Fibroblast of skin of back (primary cell): ENCODE results near the gene SFTPB.
A peak's percentile ranks its signal among the peaks of the same experiment; 100 is the strongest.

Source experiments
- DNase-seq: peaks from one replicate; pipeline ENCODE4 v3.0.0-alpha.2; 2013

The SFTPB gene

DNA sequence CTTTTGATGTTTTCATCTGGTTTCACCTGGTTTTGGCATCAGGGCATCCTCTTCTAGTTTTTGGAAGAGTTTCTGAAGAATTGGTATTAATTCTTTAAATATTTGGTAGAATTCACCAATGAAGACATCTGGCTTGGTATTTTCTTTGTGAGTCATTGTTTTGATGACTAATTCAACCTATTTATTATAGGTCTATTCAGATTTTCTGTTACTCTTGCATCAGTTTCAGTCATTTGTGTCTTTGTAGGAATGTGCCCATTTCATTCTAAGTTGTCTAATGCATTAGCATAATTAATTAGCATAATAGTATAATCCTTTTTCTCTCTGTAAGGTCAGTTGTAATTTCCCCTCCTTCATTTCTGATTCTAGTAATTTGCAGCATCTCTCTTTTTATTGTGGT lies 34.2 kb upstream of the SFTPB start:
- peak; percentile 81 for DNase-seq

DNA sequence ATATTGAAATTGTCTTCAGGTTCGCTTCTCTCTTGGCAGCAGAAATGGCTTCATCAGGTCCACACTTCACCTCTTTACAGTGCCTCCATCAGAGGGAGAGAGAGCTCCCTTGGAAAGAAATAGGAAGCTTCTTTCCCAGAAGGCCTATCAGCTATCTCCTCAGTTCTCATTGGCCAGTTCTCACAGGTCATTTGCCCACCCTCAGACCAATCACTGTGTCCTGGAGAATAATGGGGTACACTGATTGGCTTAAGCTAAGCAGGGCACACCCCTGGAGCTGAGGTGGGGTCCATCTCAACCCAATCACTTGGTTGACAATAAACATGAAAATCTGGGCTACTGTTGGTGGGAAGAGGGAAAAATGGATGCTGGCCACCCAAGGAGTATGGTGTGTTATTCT lies 31.3 kb upstream of the SFTPB start:
- DNase-seq: no peak

DNA sequence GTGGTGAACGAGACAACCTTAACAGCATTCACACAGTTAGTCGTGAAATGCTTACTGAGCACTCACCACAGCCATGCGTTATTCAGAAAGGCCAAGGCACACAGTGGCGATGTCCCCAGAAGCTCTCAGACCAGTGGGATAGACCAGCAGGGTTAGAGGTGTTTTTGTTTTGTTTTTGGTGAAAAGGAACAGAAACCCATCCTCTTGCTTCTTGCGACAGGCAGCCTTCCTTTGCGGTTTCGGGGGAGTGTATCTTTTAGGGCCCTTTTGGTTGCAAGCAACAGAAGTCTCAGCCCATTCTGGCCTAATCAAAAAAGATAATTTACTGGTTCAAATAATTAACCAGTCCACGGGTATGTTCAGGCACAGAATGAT lies 30.9 kb upstream of the SFTPB start:
- no peak for DNase-seq

DNA sequence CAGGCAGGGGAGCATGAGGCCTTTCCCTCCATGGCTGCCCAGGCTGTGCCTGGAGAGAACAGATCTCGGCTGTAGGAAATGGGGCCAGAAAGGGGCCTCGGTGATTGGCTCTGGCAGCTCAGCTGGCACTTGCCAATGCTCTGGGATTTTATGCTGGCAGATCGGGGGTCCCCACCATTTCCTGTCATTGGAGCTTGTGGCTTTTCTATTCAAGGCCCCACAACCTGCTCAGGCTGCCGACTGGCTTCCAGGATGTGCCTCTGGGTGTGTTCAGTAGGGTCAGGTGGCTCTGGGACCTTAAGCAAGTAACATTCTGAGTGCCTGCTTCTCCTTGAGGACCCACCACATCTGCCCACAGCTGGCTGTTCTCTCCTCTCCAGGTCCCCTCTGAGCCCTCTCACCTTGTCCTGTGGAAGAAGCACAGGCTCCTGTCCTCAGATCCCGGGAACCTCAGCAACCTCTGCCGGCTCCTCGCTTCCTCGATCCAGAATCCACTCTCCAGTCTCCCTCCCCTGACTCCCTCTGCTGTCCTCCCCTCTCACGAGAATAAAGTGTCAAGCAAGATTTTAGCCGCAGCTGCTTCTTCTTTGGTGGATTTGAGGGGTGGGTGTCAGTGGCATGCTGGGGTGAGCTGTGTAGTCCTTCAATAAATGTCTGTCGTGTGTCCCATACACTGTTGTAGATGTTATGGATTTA lies 30.3 kb upstream of the SFTPB start:
- DNase-seq: no peak

DNA sequence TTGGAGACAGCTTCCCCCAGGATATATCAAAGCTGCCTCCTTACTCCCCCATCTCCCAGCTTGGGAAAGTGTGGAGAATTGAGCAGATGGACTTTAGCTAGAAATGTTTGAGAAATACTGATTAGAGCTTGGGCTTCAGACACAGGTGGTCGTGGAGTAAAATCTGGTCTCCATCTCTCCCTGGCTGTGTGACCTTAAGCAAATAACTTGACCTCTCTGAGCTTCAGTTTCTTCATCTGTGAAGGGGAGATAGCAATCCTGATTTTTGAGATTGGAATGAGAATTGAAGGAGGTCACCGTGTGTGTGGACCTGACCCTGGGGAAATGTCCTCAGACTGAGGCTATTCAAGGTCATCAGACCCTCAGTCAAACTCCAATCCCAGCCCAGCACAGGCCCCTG lies 29.7 kb upstream of the SFTPB start:
- no peak for DNase-seq

DNA sequence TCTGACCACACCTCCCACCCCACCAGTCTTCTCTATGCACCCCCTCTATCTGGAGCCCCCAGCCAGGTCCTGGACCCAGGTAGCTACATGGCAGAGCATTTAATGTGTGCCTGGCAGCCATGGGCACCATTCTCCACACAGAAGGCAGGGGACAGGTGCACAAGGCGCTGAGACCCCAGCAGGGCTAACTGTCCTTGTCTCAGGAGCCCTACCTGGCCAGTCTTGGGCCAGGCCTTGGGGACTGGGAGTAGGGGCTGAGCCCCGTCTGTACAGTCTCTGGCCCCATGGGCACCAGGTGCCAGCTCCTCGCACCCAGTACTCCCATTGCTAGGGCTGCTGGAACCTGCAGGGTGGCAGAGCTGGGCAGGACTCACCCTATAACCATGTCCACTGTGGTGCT lies 29.1 kb upstream of the SFTPB start:
- no peak for DNase-seq

DNA sequence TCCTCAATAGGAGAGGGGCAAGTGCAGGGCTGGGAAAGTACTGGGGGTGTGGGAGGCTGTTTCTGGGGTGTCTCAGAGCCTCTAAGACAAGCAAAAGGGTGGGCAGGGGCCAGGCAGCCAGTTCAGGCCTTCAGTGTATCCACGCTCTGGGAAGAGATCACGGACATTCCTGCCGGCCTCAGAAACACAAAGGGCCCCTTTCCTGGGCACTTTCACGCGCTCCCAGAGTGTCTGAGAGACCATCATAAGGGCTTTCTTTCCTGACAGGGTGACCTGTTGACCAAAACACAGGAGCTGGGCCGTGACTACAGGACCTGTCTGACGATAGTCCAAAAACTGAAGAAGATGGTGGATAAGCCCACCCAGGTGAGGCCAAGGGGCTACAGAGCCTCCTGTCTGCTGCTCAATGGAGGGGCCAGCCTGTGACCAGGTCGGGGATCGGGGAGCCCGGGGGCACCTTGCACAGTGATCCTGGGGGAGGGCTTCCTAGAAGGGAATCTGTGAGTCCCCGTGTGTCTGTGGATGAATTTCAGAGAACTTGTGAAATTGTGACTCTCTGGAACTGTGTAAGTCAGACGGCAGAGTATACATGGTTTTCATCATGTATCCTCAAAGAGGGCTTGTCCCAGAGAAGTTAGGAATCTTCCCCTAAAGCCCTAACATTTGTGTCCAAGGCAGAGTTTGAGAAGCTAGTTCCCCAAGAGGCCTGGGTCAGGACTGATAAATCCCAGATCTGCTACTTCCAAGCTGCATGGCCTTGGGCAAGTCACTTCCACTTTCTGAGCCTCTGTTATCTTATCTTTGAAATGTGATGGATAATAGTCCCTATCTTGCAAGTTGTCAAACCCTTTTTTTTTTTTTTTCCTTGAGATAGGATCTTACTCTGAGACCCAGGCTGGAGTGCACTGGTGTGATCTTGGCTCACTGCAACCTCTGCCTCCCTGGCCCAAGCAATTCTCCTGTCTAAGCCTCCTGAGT lies 28.0 kb upstream of the SFTPB start:
- no peak for DNase-seq

DNA sequence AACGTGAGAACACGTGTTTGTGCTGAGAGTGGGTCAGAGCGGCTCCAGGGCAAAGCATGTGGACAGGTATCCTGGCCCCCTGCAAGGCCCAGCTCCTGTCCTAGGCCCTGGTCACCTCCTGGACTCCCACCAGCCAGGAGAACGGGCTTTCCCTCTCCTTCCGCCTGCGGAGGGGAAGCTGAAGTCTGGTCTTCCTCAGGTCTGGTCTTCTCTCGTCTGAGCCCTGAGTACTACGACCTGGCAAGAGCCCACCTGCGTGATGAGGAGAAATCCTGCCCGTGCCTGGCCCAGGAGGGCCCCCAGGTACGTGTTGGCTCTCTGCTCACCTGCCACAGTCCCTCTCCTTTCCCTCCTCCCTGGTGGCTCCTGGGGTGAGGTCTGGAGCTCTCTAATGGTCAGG lies 27.1 kb upstream of the SFTPB start:
- DNase-seq: no peak

DNA sequence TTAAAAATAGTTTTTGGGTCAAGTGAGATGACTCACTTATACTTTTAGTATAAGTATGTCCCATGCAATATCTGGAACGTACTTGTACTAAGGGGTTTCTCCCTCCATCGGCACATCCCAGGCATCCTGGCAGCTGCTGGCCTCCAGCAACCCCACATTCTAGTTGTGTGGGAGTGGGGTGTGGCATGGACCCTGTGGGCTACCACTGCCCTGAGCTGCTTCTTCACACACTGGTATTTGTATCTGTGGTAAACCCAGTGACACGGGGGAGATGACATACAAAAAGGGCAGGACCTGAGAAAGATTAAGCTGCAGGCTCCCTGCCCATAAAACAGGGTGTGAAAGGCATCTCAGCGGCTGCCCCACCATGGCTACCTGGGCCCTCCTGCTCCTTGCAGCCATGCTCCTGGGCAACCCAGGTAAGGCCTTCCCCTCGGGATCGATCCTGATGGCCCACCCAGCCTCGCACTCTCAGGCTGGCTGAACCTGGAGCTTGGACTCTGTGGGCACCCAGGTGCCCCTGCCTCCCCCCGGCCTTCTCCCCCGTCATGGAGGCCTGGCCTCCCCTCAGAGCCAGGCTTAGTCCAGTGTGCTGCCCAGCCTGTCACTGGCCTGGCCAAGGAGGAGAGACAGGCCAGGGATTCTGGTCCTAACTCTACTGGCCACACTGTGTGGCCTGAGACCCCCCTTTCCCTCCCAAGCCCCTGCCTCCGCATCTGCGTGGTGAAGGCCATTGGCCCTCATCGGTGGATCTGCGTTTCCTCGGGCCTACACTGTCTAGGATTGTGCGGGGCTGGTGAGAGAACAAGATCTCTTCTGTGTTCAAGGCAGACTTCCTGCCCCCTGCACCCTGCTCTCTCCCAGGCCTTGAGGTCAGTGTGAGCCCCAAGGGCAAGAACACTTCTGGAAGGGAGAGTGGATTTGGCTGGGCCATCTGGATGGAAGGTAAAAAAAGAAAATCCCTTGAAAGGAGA lies 26.3 kb upstream of the SFTPB start, which contains the start of gene GNLY:
Gene GNLY, plus strand, starts transcription at position 307 of the 974 bp plus-strand sequence. Its CDS starts 61 bp downstream, at position 368.
- no peak for DNase-seq

DNA sequence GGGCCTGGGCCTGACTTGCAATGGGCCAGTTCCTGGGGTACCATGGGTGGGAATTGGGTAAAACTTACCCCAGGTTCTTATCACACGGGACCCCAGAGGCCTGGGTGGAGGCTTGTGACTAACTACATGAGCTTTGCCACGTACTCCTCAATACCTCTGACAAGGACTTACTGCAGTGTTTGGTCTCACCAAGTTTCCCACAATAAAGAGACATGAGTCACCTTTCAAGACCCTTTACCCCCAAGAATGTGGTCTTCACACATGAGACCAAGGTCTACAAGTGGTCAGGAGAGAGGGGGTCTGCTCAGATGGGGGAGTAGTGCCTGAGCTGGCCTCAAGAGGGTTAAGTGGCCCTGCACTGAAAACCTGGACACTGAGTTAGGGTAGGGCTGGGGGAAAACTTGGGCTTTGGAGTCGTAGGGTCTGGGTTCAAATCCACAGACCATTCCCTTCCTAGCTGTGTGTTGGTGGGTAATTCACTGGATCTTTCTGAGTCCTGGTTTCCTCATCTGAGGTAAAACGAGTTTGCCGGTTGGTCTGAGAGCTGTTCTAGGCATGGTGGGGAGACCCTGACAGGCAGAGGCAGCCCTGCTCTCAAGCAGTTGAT lies 24.1 kb upstream of the SFTPB start:
- no peak for DNase-seq

DNA sequence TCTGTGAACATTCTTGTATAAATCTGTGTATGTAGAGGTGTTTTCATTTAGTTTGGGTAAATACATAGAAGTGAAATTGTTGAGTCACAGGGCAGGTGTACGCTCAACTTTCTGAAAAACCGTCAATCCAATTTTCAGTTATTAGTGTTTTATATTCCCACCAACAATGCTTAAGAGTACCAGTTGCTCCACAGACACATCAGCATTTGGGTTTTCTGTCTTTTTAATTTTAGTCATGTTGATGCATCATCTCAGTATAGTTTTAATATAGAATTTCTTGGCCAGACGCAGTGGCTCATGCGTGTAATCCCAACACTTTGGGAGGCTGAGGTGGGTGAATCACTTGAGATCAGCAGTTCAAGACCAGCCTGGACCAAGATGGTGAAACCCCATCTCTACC lies 22.9 kb upstream of the SFTPB start:
- no peak for DNase-seq

DNA sequence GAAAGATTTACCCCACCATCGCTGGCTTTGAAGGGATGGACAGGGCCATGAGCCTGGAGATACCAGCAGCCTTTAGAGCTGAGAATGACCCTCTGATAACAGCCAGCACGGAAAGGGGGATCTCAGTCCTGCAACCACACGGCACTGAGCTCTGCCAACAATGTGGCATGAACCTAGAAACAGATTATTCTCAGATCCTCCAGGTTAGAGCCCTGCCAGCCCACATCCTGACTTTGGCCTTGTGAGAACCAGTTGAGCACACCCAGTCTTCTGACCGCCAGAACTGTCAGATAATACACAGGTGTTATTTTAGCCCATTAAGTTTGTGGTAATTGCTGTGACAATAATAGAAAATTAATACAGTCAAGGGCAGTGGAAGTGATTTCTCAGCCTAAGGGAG lies 16.8 kb upstream of the SFTPB start:
- no peak for DNase-seq

DNA sequence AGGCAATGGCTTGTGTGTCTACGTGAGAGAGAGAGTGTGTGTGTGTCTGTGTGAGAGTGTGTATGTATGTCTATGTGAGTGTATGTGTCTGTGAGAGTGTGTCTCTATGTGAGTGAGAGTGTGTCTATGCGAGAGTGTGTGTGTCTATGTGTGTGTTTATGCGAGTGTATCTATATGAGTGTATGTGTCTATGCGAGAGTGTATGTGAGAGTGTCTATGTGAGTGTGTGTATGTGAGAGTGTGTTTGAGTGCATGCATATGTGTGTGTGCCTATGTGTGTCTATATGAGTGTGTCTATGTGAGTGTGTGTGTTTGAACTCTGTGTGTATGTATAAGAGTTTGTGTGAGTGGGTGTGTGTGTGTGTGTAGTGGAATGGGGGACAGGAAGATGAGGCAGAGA lies 16.4 kb upstream of the SFTPB start:
- no peak for DNase-seq

DNA sequence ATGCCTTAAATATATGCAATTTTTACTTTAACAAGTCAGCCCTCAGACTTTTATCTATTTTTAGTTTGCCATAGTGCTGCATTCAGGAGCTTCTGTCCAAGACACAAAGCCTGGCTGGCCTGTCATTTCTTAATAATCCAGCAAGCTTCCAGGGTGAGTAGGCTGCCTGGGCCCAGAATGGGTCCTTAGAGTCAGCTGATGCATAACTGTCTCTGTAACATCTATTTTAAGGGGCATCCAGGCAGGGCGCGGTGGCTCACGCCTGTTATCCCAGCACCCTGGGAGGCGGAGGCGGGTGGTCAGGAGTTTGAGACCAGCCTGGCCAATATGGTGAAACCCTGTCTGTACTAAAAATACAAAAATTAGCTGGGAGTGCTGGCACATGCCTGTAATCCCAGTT lies 14.4 kb upstream of the SFTPB start:
- peak; percentile 44 for DNase-seq

DNA sequence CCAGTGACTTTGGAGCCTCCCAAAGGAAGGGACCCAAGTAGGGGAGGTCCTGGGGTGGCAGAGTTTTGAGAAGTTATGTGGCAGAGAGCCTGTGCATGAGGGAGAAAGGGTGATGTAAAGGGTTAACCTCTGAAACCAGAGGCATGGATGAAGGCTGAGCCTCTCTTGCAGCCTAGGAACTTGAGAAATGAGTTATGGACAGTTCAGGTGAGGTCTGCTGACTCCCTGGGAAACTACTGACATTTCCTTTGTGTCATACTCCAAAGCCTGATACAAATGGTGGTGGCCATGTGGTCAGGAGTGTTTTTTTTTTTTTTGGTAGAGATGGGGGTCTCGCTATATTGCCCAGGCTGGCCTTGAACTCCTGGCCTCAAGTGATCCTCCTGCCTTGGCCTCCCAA lies 13.8 kb upstream of the SFTPB start:
- no peak for DNase-seq

DNA sequence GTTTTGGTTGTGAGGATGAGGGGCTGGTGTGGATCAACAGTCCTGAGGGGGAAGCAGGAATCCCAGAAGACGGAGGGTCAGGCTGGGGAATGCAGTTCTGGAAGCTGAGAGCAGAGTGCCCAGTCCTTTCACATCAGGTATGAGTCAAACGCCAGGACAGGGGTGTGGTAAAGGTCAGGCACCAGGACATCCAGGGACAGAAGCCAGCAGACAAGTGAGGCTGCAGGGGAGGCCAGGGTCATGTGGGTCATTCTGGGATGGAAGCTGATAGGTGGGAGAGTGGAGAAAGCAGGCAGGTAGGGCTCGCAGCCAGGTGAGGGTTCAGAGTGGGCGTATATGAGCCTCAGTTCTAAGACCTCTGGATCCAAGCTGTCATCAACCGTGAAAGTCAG lies 13.4 kb upstream of the SFTPB start:
- DNase-seq: no peak

DNA sequence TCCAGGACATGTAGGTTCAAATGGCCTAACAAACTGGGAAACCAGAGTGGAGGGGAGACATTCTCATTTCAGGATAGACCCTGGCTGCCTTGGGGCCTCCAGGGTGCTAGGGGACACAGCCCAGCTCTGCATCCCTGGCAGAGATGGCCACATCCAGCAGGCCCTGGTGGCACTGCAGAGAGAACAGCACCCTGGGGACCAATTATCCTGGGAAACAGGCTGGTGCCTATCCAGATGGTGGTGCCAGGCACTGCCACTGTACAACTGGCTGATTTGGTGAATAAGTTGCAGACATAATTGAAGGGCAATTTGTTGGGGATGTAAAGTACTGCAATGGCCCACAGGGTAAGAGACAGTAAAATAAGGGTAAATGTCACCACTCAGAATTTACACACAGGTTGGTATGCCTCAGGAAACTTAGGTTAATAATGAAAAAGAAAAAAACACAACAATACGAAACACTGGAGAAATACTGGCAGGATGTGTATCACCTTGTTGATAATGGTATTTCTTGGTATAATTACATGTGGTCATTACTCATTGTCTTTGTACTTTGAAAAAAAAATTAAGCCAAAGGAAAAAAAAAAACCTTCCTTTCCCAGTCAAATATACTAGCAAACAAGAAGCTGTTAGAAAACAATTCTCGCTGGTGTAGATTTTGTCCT lies 12.8 kb upstream of the SFTPB start:
- DNase-seq: no peak

DNA sequence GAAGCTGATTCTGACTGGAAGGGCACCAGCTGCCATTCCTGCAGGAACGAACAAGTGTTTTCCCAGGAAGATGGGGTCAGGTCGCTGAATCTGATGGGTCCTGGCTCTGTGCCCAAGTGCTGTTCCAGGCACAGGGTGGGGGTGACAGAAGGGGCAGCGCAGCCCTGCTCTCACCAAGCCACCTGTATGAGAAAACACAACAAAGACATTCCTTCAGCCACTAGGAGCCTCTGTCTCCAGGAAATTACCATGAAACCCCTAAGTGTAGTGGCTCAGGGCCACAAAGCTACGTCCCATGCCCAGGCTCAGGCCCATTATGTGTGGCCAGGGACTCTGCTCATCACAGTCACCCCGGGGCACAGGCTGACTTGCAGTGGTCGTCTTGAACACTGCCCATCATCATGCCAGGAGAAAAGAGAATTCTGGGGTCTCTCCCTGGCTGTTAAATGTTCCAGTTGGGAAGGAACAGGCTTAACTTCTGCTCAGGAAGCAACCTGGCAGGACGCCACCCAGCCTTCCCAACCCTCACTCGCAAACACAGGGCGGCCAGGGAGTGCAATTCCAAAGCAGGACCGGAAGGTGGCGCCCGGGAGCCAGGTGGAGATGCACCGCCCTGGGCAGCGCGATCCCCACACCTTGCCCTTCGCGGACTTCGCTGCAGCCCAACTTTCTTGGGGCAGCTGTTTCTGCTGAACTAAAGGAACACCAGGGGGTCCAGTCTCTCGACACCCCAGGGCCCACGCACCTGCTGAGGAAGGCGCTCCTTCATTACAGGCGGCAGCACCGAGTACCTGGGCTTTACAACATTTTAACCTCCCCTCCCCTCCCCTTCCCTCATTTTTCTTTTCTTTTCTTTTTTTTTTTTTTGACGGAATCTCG lies 11.0 kb upstream of the SFTPB start:
- DNase-seq: peak; percentile 71

DNA sequence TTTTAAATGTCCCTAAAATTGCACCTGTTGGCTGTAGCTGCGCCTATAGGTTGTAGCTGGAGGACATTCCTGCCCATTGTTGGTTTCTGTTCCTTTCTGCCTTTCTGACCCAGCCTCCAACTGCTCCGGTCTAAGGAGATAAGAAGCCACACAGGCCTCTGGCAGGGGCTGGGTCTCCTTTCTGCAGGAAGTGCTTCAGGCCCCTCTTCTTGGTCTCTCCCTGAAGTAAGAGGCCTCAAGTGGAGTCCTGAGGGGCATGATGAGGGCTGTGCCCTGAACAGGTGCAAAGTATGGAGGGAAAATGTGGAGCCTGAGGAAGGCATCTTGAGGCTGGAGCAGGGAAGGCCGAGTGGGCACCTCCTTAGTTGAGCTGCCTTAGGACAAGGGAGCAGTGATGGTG lies 10.4 kb upstream of the SFTPB start:
- DNase-seq: no peak

DNA sequence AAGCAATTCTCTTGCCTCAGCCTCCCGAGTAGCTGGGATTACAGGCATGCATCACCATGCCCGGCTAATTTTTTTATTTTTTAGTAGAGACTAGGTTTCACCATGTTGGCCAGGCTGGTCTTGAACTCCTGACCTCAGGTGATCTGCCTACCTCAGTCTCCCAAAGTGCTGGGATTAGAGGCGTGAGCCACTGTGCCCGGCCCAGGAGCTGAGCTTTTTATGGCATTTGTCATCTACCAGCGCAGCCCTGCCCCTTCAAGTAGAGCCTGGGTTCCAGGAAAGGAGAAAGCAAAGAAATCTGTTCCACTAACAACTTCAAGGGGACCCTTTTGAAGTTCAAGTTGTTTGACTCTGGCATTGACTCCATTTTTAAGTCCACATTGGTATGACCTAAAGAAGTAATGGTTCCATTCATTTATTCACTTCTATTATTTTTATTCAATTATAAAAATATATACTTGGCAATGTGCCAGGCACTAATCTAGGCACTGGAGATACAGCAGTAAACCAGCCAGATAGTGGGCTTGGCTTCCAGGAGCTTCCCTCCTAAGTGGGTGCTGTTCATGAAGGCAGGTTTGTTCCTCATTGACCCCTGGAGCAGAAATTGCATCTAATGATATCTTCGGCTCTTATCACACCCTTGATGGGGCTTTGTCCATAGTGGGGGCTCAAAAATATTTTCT lies 8.0 kb upstream of the SFTPB start:
- no peak for DNase-seq
